22Rv1 (cell line): ENCODE data around the gene SNX11.

Experiments used
- H3K27ac ChIP-seq: fragments of 450-650 bp; 2 replicates; pipeline ENCODE4 v1.5.1; 2017
- ZFX ChIP-seq: fragments of 450-650 bp; IDR thresholded peaks from 2 replicates; pipeline ENCODE4 v1.6.1; 2017; ENCODE audit warnings: antibody characterized with exemption, borderline replicate concordance
- TF ChIP-seq, protein P1 (sequence below): fragments of 450-650 bp; IDR thresholded peaks from 2 replicates; pipeline ENCODE4 v1.5.1; 2017; ENCODE audit warnings: mild to moderate bottlenecking

SNX11 gene

DNA sequence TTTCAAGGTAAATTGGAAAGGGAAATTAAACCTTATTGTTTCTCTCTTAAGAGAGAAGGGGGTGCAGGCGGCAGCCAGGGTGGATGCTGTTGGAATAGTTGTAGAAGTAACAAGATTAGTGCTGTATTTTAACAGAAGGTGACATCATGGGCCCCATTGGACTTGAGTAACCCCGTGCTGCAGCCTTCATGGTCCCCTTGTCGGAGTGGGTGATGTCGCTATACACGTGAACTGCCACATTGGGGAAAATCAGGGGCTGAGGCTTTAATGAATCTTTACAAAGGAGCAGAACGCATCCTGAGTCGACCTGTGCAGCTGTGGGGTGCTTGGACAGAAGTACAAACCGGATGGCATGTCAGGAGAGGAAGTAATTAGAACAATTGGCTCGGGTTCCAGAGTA lies 3.2 kb downstream of the SNX11 start:
- TF ChIP-seq, protein P1, sequence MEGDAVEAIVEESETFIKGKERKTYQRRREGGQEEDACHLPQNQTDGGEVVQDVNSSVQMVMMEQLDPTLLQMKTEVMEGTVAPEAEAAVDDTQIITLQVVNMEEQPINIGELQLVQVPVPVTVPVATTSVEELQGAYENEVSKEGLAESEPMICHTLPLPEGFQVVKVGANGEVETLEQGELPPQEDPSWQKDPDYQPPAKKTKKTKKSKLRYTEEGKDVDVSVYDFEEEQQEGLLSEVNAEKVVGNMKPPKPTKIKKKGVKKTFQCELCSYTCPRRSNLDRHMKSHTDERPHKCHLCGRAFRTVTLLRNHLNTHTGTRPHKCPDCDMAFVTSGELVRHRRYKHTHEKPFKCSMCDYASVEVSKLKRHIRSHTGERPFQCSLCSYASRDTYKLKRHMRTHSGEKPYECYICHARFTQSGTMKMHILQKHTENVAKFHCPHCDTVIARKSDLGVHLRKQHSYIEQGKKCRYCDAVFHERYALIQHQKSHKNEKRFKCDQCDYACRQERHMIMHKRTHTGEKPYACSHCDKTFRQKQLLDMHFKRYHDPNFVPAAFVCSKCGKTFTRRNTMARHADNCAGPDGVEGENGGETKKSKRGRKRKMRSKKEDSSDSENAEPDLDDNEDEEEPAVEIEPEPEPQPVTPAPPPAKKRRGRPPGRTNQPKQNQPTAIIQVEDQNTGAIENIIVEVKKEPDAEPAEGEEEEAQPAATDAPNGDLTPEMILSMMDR, result no peak
- no peak for TF ChIP-seq ZFX
- H3K27ac ChIP-seq, result no peak overlapping the region

DNA sequence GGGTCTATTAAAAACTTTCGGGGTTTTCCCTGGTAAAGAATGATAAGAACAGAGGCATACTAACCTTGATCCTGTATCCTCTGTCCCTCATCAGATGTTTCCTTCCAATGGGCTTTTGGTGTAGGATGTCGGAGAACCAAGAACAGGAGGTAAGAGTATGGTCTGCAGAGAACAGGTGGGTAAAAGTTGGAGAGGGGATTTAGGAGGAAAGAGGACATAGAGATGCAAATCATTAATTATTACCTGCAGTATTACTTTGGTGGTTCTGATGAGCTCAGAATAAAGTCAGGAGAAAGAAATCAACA lies 4.3 kb downstream of the SNX11 start:
- H3K27ac ChIP-seq, result no peak overlapping the region
- TF ChIP-seq, protein P1, result no peak
- TF ChIP-seq ZFX, result no peak

GRCh38 chr17:48113201-48113676 lies 5.7 kb downstream of the SNX11 start:
- no peak for TF ChIP-seq ZFX
- TF ChIP-seq, protein P1, result no peak
- no peak overlapping the region for H3K27ac ChIP-seq

GRCh38 chr17:48121923-48122664 lies 14.5 kb downstream of the SNX11 start:
- H3K27ac ChIP-seq, result no peak overlapping the region
- TF ChIP-seq, protein P1, result no peak
- no peak for TF ChIP-seq ZFX

- H3K27ac ChIP-seq, result no peak overlapping the region
- TF ChIP-seq, protein P1, result no peak
- no peak for TF ChIP-seq ZFX
Measured at GRCh38 chr17:48122665-48123045, 15.1 kb downstream of the SNX11 start.

DNA sequence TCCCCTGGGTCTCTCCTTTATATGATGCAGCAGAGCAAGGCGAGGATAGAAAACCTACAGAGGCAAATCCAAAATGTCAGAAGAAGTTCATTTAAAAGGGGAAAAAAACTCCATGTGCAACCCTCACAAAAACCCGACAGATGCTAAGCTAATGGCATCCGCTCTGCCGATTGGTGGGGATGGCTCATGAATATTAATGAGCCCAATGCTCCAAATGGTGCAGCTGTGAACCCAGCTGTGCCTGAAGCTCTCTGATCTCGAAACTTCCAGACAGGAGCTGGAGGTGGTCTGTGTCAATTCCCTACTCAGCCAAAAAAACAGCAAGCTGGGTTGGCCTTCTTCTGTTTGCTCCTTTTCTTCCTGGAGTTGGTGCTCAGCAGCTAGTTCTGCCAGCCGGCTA lies 15.5 kb downstream of the SNX11 start:
- no peak overlapping the region for H3K27ac ChIP-seq
- no peak for TF ChIP-seq ZFX
- TF ChIP-seq, protein P1, result no peak

DNA sequence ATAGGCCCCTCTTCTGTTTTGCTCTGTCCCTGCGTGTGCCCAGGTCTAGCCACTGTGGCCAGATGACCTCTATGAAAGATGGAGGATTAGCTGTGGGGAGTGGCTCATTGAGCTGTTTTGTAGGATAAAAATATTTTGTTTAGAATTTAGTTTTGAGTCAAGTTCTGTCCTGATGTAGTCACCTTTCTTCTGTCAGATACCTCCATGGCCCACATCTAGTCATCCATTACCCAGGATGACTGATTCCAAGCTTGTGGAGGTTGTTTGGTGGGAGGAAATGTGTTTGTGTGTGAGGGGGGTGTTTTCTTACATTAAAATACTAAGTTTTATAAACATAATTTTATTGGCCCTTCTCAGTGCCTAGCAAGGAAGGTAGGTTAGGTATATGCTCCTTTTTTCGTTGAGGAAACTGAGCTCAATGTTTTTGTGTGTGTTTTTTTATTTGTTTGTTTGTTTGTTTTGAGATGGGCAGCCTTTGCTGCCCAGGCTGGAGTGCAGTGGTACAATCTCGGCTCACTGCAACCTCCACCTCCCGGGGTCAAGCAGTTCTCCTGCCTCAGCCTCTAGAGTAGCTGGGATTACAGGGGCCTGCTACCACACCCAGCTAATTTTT lies 16.3 kb downstream of the SNX11 start:
- TF ChIP-seq ZFX, result no peak
- TF ChIP-seq, protein P1, result no peak
- H3K27ac ChIP-seq, result no peak overlapping the region
